Measurements from ENCODE around the gene CCNDBP1.
A peak's percentile ranks its signal among the peaks of the same experiment; 100 is the strongest.
"Not testable (repeated sequence)": the region's sequence is repeated elsewhere in the genome, so short reads cannot be mapped to it uniquely, and the experiment has no call there.

The CCNDBP1 gene

GRCh38 chr15:43185157-43186002, at the start of gene CCNDBP1:
Gene CCNDBP1, plus strand, starts transcription at chr15:43185403. Its CDS starts 96 bp downstream, at chr15:43185499.
- DNase-seq: peak; percentile 67 to 74 (median 68)

- no peak for DNase-seq
Measured at GRCh38 chr15:43143203-43143941, 41.8 kb upstream of the CCNDBP1 start.

- DNase-seq: no peak
Measured at GRCh38 chr15:43144512-43144911, 40.7 kb upstream of the CCNDBP1 start.

- no peak for DNase-seq
Measured at GRCh38 chr15:43146184-43146583, 39.0 kb upstream of the CCNDBP1 start.

- DNase-seq: no peak
Measured at GRCh38 chr15:43150191-43150929, 34.8 kb upstream of the CCNDBP1 start.

- no peak for DNase-seq
Measured at GRCh38 chr15:43151688-43152087, 33.5 kb upstream of the CCNDBP1 start.

GRCh38 chr15:43153269-43153668, 31.9 kb upstream of the CCNDBP1 start:
- DNase-seq: no peak

- no peak for DNase-seq
Measured at GRCh38 chr15:43165801-43166325, 19.3 kb upstream of the CCNDBP1 start.

- DNase-seq: not testable (repeated sequence)
Measured at GRCh38 chr15:43167261-43167660, 17.9 kb upstream of the CCNDBP1 start.

GRCh38 chr15:43168192-43169107, 16.8 kb upstream of the CCNDBP1 start:
- no peak for DNase-seq

GRCh38 chr15:43169888-43170287, 15.3 kb upstream of the CCNDBP1 start:
- no peak for DNase-seq

- not testable (repeated sequence) for DNase-seq
Measured at GRCh38 chr15:43175656-43176309, 9.4 kb upstream of the CCNDBP1 start.

- not testable (repeated sequence) for DNase-seq
Measured at GRCh38 chr15:43177147-43177546, 8.1 kb upstream of the CCNDBP1 start.

GRCh38 chr15:43183270-43183669, 1.9 kb upstream of the CCNDBP1 start:
- DNase-seq: no peak

GRCh38 chr15:43184407-43185124, 637 bp upstream of the CCNDBP1 start:
- DNase-seq: no peak

- peak in 1 of 3 experiments; percentile 58 for DNase-seq
Measured at GRCh38 chr15:43186003-43186353, 775 bp downstream of the CCNDBP1 start.

GRCh38 chr15:43187544-43188155, 2.4 kb downstream of the CCNDBP1 start:
- DNase-seq: peak in 2 of 3 experiments; percentile 1 to 7

- DNase-seq: no peak
Measured at GRCh38 chr15:43189296-43189695, 4.1 kb downstream of the CCNDBP1 start.

GRCh38 chr15:43190178-43190577, 5.0 kb downstream of the CCNDBP1 start:
- no peak for DNase-seq

- DNase-seq: no peak
Measured at GRCh38 chr15:43193710-43194109, 8.5 kb downstream of the CCNDBP1 start.
